HG03175 (cell line): ENCODE data around the gene SMKR1.
"Not testable (repeated sequence)": the region's sequence is repeated elsewhere in the genome, so short reads cannot be mapped to it uniquely, and the experiment has no call there.

Experiments
- ATAC-seq: cut with Tn5 transposase; IDR thresholded peaks from one replicate; pipeline ENCODE4 v1.9.1; 2021; ENCODE audit warnings: mild to moderate bottlenecking, moderate library complexity; ENCODE audit not compliant: unreplicated experiment

SMKR1 gene

DNA sequence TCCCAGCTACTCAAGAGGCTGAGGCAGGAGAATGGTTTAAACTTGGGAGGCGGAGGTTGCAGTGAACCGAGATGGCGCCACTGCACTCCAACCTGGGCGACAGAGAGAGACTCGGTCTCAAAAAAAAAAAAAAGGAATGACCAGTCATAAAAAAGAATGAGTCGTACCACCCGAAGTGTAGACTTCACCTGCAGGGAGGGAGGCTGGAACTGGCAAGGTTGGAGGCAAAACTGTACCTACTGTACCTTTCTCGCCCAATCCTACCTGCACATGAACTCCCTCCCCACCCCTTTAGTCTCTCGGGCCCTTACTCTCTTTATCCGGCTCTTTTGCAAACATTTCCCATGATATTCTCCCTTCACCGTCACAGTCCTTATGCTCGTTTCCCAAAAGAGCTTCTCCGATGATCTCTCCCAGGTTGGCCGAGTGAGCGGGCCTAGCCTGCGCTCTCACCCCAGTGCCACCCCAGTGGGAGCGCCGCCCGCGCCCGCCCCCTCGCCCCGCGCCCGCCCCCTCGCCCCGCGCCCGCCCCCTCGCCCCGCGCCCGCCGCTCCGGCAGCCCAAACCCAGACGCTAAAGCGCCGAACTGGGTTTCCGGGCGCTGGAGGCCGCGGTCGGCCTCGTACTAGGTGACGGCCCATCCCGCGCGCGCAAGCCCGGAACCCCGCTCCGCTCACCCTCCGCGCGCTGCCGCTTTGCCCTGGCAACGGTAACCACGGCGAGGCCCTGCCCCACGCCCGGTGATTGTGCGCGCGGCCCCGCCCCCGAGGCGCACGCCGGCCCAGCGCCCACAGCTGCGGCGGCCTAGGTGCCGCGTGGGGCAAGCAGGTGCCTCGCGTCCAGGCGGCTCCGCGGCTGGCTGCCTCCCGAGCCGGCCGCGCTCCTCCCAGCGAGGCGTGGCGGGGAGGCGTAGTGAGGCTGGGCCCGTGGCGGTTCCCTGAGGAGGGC is at the start of gene SMKR1:
Gene SMKR1, plus strand, starts transcription at position 772 of the 948 bp plus-strand sequence. CDS start 294 bp downstream, outside the sequence.
- peak; percentile 94 for ATAC-seq

DNA sequence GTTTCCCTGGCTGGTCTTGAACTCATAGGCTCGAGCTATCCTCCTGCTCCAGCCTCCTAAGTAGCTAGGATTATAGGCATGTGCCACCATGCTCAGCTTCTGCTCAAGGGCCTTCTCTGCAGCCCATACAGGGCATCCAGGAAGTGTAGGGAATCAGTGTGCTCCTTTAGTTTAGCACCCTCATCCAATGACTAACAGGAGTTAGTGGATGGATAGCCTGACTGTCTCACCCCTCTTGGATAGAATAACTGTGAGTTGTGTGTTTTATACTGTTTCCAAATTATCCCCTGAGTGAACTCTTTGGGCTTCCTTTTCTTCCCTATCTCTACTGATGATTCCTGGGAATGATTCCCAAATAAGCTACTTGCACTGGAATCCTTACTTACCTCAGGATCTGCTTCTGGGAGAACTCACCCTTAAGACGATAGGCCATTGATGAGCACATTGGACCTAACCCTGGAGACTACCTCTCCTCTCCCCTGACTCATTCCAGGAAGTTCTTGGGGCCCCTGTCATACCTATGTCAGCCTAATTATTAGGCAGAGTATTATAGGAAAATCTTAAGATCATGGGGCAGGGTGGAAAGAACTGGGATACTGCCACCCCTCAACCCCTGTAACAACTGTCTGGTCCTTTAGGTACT is 49.6 kb upstream of the SMKR1 start:
- no peak for ATAC-seq

DNA sequence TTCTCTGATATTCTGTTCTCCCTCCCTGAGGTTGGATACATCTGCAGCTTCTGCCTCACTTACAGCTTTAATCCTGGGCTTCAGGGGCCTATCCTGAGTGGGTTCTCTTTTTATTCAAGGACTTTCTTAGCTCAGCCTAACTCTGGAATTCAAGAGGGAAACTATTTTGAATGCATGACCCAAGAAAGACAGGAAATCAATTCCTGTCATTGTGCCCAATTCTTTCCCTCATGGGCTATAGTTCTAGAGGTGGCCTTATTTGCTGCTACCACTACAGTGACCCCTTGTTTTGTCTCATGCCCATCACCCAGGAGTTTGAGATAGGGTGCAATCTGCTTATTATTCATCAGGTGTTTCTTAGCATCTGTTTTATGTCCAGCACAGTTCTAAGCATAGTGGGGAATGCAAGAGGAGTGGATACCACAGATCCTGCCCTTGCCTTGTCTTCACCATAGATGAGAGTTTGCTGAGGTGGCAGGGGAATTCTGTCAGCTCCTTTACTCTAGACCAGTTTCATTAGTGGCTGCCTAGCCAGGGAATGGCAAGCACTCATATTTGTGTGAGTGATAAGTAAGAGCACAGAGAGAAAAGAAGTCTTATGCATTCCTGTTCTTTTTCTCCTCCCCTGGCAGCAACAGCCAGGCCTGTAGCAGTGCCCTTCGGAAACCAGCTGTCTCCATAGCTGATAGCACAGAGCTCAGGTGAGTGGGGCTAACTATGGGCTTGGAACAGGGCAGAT is 48.7 kb upstream of the SMKR1 start:
- no peak for ATAC-seq

DNA sequence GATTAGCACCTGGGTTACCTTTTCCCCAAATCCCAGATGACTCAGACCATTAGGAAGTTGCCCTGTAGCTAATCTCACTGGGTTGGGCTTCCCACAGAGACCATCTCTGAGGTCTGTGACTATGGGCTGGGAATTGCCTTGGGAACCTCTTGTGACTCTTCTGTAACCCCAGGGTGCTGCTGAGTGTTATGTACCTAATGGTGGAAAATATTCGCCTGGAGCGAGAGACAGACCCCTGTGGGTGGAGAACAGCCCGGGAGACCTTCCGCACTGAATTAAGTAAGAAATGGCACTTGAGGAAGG is 48.1 kb upstream of the SMKR1 start:
- no peak for ATAC-seq

GRCh38 chr7:129456421-129456820 is 45.9 kb upstream of the SMKR1 start:
- ATAC-seq = no peak

DNA sequence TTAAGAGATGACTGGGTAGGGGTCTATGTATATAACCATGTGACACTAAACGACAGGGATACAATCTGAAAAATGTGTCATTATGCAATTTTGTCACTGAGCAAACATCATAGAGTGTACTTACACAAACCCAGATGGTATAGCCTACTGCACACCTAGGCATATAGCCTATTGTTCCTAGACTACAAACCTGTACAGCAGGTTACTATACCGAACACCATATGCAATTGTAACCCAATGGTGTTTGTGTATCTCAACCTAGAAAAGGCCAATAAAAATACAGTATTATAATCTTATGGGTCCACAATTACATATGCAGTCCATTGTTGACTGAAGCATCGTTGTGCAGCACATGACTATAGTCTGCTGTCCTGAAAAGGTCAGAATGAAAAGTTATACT is 45.2 kb upstream of the SMKR1 start:
- ATAC-seq = no peak

- no peak for ATAC-seq
These were observed 44.2 kb upstream of the SMKR1 start for GRCh38 chr7:129458171-129458570.

- ATAC-seq = no peak
These were observed 40.5 kb upstream of the SMKR1 start for GRCh38 chr7:129461809-129462208.

DNA sequence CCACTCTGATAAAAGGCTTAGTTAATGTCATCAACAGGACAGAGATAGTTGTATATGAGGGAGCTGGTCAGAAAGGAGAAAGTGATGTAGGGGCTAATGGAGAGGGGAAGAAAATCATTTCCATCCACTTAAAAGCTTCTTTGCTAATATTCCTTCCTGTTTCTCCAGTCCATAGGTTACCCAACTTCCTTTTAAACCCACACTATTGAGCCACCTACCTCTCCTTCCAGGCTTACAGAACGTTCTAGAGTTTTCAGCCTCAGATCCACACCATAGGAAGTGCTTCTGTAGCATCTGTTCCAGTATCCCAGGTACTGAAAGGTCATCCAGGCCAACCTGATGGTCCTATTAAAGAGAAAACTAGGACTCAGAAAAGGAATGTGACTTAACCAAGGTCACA is 39.9 kb upstream of the SMKR1 start:
- no peak for ATAC-seq

DNA sequence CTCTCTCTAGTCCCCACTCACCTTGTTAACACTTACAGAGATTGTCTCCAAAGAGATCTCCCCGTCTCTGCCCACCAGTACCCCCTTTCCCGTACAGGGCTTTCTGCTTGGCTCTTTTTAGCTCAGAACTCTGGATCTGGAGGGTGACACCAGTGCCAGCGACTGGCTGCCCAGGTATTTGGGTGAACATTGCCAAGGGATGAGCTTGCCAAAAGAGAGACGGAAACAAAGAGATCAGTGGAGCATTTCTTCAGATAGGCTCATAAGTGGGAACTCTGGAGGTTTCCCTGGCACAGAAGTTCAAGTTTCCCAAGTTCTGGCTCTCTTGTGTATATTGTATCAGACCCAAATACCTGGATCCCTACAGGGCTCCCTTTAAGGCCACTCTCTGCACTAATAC is 38.1 kb upstream of the SMKR1 start:
- ATAC-seq = no peak

DNA sequence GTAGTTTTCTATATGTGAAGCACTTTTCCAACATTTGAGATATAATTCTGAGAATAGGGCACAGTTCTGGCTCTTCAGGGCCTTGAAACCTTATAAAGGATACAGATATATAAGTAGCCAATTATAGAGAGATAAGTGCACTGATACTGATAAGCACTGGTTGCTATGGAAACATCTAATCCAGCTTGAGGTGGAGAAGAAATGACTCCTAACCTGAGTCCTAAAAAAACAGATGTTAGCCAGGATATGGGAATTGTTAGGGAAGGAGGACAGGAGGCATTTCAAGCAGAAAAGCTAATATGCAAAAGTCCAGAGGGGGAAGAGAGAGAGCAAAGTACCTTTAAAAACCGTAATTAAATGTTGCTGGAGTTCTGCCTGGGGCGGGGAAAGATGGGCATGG is 37.3 kb upstream of the SMKR1 start:
- no peak for ATAC-seq

GRCh38 chr7:129466796-129467195 is 35.5 kb upstream of the SMKR1 start:
- no peak for ATAC-seq

DNA sequence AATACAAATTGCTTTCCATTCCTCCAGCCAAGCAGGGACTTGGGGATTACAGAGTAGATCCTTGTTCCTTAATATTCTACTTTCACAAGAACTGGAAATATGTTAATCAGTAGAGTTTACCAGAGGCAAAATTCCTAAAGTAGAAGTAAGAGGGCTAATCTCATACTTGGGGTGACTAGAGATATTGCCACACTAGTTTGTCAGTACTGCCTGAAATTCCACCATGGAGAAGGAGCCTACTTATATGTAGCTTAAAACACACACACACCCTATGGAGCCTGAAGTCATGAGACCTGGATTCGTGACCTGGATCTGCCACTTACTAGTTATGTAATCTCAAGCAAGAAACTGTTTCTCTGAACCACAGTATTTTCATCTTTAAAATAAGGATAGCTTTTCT is 34.2 kb upstream of the SMKR1 start:
- no peak for ATAC-seq

DNA sequence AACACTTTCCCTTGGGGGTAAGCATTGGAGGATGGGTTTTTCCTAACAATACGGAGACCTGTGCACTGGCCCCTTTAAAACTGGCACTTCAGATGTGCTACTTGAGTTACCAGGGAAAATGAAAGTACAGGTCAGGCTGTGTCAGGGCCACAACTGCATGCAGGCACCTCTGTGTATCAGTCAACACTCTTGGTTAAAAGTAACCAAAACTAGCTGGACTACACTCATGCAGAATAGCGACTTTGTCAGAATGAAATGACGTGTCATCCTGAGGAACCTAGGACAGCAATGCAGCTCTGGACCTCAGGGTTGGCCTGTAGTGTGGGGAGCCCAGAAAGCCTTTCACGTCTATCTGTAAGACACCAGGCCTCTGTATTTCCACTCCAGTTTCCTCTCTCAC is 33.8 kb upstream of the SMKR1 start:
- ATAC-seq = no peak

- ATAC-seq = no peak
These were observed 32.4 kb upstream of the SMKR1 start for GRCh38 chr7:129469930-129470329.

GRCh38 chr7:129470411-129470810 is 31.9 kb upstream of the SMKR1 start:
- ATAC-seq = no peak

DNA sequence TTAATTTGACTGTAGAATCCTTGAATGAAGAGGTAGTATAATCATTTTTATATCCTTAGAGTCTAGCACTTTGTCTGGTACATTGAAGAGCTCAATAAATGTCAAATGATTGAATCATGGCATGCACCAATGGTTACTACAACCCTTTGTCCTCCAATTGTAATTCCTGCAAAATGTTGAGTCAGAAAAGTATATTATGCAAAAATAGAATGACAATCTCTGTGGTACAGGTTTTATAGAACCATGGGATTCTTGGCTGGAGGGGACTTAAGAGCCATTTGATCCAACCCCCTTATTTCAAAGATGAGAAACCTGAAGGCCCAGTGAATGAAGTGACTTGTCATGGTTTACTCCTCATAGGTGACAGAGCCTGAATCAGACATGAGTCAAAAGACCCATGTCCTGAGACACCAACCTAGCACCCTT is 30.9 kb upstream of the SMKR1 start:
- ATAC-seq = no peak

GRCh38 chr7:129475931-129476330 is 26.4 kb upstream of the SMKR1 start:
- ATAC-seq = not testable (repeated sequence)

- not testable (repeated sequence) for ATAC-seq
These were observed 25.9 kb upstream of the SMKR1 start for GRCh38 chr7:129476398-129476797.

- no peak for ATAC-seq
These were observed 22.5 kb upstream of the SMKR1 start for GRCh38 chr7:129479831-129480230.

GRCh38 chr7:129480674-129481363 is 21.5 kb upstream of the SMKR1 start:
- no peak for ATAC-seq
